Measurements from ENCODE around the gene COA1. TPM values are rescaled to one million over a fixed set of nuclear protein-coding genes. Genes with fewer than 3 reads are reported as not detected.

The COA1 gene
- total and polyA plus RNA-seq, 2 donors (not counting 3 experiments of a cell fraction or from before 2014, with no cell fraction given): 38.1 to 55.1 TPM

DNA sequence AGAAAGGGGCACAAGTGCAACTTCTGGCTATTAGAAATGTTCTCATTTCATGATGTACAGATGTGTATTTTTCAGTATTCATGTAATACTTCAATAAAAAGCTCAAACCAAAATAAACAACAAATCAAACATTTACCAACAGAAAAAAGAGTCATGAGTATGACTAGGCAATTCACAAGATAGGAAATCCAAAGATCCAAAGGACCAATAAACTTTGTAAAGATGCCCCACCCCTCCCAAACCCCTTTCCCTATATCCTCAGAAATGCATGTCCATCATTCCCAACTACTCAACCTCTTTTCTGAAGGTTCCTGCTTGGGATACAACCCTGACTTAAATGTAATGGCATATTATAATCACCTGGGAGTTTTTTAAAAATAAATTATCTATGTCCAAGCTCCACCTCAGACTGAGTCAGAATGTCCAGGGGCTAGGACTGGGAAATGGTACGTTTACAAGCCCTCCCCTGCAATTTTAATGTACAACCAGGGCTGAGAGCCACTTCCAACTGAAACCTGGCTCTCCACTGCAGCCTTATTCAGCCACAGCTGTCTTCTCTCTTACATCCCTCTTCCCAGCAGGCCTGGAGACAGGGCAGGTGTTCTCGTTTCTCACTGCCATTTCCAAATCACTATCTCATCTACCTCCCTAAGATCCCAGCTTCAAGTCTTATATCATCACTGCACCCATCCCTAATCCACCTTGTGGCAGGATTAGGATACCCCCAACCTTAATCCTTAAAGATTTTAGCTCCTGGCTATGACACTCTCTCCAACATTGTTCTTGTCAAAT lies 36.5 kb downstream of the COA1 start:
- Histone ChIP-seq H2AFZ (ENCODE audit: low read depth, low read length) (no peak overlapping the region), H3K4me1 (ENCODE audit: control insufficient read depth, extremely low read depth, insufficient read depth, low read length) (peaks cover 16% of the 10 kb centered on the region), H3K4me3 (replicated peaks in 1 of 3; ENCODE audit: insufficient read depth in 1 of 3, low read depth in 1 of 3, low read length in 3 of 3) (no peak overlapping the region), H3K9ac (replicated peaks; ENCODE audit: extremely low read depth, insufficient read depth, low read length) (no peak overlapping the region), H3K36me3 (ENCODE audit: control insufficient read depth in 2 of 2, extremely low read depth in 1 of 2, insufficient read depth in 2 of 2, low read length in 2 of 2) (no peaks in the 10 kb centered on the region), H3K9me3 (replicated peaks; ENCODE audit: control insufficient read depth, insufficient read depth, low read length) (no peaks in the 10 kb centered on the region), H4K20me1 (replicated peaks; ENCODE audit: control insufficient read depth, extremely low read depth, insufficient read depth, low read length) (no peaks in the 10 kb centered on the region), H3K27me3 (ENCODE audit: control insufficient read depth in 2 of 2, insufficient read depth in 2 of 2, low read length in 2 of 2) (no peaks in the 10 kb centered on the region), H3K79me2 (ENCODE audit: control insufficient read depth, insufficient read depth, low read length) (peaks cover 61% of the 10 kb centered on the region), H3K27ac (ENCODE audit: insufficient read depth, low read depth, low read length) (no peak overlapping the region), H3K4me2 (ENCODE audit: insufficient read depth, low read length) (no peak overlapping the region), H3K9me1 (replicated peaks; ENCODE audit: control insufficient read depth, extremely low read depth, insufficient read depth, low read length) (no peaks in the 10 kb centered on the region)
- dilution Hi-C loops (cut with MboI; ENCODE audit: extremely low pct_ligation_motif_present, low sequenced_read_pairs) (no loop called here), intact Hi-C loops (cut with micrococcal nuclease) (no loop called here)
- no peak for DNase-seq (ENCODE audit: low read depth, low spot score)
- TF ChIP-seq FOS (IDR thresholded peaks at IDR 0.05; ENCODE audit: borderline replicate concordance, insufficient read depth, low read length): no peak
- POLR2A ChIA-PET: interaction anchor here (0.8 to 1.8 kb wide), 2 partner anchors 45 to 110 kb away, joined by 3 to 15 read pairs; partner anchors contain the start of gene STK17A
- no peak for FAIRE-seq
- CTCF ChIA-PET: interaction anchor here (1.2 to 3.2 kb wide), 6 partner anchors 39 to 111 kb away, joined by 3 to 48 read pairs (median 5); partner anchors contain the start of gene STK17A
- BruUV-seq (replicated peaks): no TSS peak

DNA sequence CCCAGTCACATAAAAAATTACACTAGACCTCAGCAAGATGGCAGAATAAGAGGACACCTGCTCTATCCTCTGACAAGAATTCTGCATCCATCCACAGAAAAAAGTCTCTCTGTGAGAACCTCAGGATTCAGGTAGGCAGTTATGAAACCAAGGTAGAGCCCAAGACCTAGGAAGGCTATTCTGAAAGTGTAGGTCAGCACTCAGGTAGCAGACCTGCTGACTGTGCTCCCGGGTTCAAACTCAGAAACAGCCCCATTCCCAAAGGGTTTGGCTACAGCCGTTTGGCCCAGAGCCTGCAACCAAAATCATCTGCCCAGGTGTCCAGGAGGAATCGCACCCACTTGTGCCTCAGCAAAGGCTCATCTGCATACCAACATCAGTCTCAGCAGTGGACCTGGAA lies 37.7 kb downstream of the COA1 start:
- POLR2A ChIA-PET: no interaction called here
- dilution Hi-C loops (cut with MboI; ENCODE audit: extremely low pct_ligation_motif_present, low sequenced_read_pairs): no loop called here
- DNase-seq (ENCODE audit: low read depth, low spot score): no peak
- CTCF ChIA-PET: interaction anchor here (0.7 to 3.2 kb wide), 2 partner anchors 109 kb away, joined by 3 to 48 read pairs; partner anchors contain the start of gene STK17A
- no peak overlapping the region for H3K27ac ChIP-seq (ENCODE audit: insufficient read depth, low read depth, low read length)
- no TSS peak for BruUV-seq (replicated peaks)
- H3K27me3 ChIP-seq (ENCODE audit: control insufficient read depth in 2 of 2, insufficient read depth in 2 of 2, low read length in 2 of 2): no peaks in the 10 kb centered on the region
- peaks cover 55% of the 10 kb centered on the region for H3K79me2 ChIP-seq (ENCODE audit: control insufficient read depth, insufficient read depth, low read length)
- TF ChIP-seq POLR2A (IDR thresholded peaks at IDR 0.05; ENCODE audit: low read depth, low read length): no peak
- TF ChIP-seq JUN (IDR thresholded peaks at IDR 0.05; ENCODE audit: borderline replicate concordance, insufficient read depth, insufficient read length, low read depth): no peak
- TF ChIP-seq EZH2 (IDR thresholded peaks at IDR 0.05; ENCODE audit: borderline replicate concordance, low read depth, low read length, severe bottlenecking): no peak
- no peak for TF ChIP-seq MYC (IDR thresholded peaks at IDR 0.05; ENCODE audit: low read depth, low read length)
- no peak for TF ChIP-seq POLR2AphosphoS5 (IDR thresholded peaks at IDR 0.05; ENCODE audit: insufficient read depth, low read depth, low read length)
- TF ChIP-seq GATA2 (IDR thresholded peaks at IDR 0.05; ENCODE audit: insufficient read depth, insufficient read length, low read depth, low read length): no peak
- no peak overlapping the region for H3K9ac ChIP-seq (replicated peaks; ENCODE audit: extremely low read depth, insufficient read depth, low read length)
- H3K4me3 ChIP-seq (replicated peaks in 1 of 3; ENCODE audit: insufficient read depth in 1 of 3, low read depth in 1 of 3, low read length in 3 of 3): no peak overlapping the region
- H3K4me2 ChIP-seq (ENCODE audit: insufficient read depth, low read length): no peak overlapping the region
- H3K9me1 ChIP-seq (replicated peaks; ENCODE audit: control insufficient read depth, extremely low read depth, insufficient read depth, low read length): no peaks in the 10 kb centered on the region
- H3K4me1 ChIP-seq (ENCODE audit: control insufficient read depth, extremely low read depth, insufficient read depth, low read length): peaks cover 16% of the 10 kb centered on the region
- no peaks in the 10 kb centered on the region for H3K36me3 ChIP-seq (ENCODE audit: control insufficient read depth in 2 of 2, extremely low read depth in 1 of 2, insufficient read depth in 2 of 2, low read length in 2 of 2)
- H2AFZ ChIP-seq (ENCODE audit: low read depth, low read length): no peak overlapping the region
- no peak for FAIRE-seq
- H3K9me3 ChIP-seq (replicated peaks; ENCODE audit: control insufficient read depth, insufficient read depth, low read length): no peaks in the 10 kb centered on the region
- H4K20me1 ChIP-seq (replicated peaks; ENCODE audit: control insufficient read depth, extremely low read depth, insufficient read depth, low read length): no peaks in the 10 kb centered on the region
- intact Hi-C loops (cut with micrococcal nuclease): no loop called here
